ENCODE measurements around the gene ODAD2. TPM values are rescaled to one million over a fixed set of nuclear protein-coding genes. Genes with fewer than 3 reads are reported as not detected.

The ODAD2 gene
- total and polyA plus RNA-seq, 2 of the 8 experiments (the other 6 are each of a cell fraction or from before 2014, with no cell fraction given) = 0.95 to 4.3 TPM

DNA sequence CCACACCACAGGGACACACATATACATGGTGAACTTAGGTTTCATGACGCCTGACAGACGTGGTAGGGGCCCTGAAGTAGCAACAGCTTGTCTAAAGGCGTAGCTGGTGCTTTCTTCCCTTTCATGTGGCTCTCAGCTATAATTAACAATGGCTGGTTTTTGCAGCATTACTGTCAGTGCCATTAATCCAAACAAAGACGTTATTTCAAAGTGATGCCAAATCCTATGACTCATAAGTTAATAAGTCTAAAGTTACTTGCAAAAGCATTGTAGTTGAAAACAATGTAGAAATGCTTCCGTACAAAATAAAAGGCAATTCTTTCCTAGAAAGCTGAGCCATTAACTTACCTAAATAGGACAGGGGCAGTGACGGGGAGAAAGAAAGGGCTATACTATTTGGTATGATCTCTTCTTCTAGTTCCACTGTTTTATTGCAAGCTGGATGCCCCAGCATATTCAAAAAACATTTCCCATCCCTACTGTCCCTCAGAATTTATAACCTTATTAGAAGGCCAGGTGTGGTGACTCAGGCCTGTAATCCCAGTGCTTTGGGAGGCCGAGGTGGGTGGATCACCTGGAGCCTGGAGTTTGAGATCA lies 105.4 kb downstream of the ODAD2 start:
- FAIRE-seq = no peak
- Histone ChIP-seq H3K27ac (ENCODE audit: low read depth, low read length) (no peak overlapping the region), H2BK5ac (ENCODE audit: low read depth, low read length) (no peak overlapping the region), H3K4me1 (replicated peaks in 1 of 4; ENCODE audit: control insufficient read depth in 3 of 4, insufficient read depth in 4 of 4, low read length in 3 of 4) (no peaks in the 10 kb centered on the region), H3K18ac (ENCODE audit: extremely low read depth, low read length) (no peak overlapping the region), H3K9me3 (ENCODE audit: insufficient read depth in 2 of 2, low read depth in 1 of 2, low read length in 1 of 2) (no peaks in the 10 kb centered on the region), H2AFZ (ENCODE audit: low read length) (no peak overlapping the region), H3K14ac (ENCODE audit: insufficient read length) (no peak overlapping the region), H4K8ac (ENCODE audit: extremely low read depth, insufficient read depth, low read length) (no peak overlapping the region), H4K5ac (ENCODE audit: insufficient read length, low read depth, low read length) (no peak overlapping the region), H3K4ac (replicated peaks; ENCODE audit: insufficient read length, low read depth, low read length) (no peak overlapping the region), H4K91ac (replicated peaks; ENCODE audit: insufficient read length, low read length) (no peak overlapping the region), H3K23me2 (ENCODE audit: low read depth, low read length) (no peaks in the 10 kb centered on the region), H4K20me1 (replicated peaks in 1 of 2; ENCODE audit: control insufficient read depth in 1 of 2, insufficient read depth in 2 of 2, low read length in 2 of 2) (no peaks in the 10 kb centered on the region), H3K27me3 (replicated peaks in 1 of 4; ENCODE audit: control insufficient read depth in 3 of 4, extremely low read depth in 1 of 4, insufficient read depth in 3 of 4, low read length in 3 of 4) (no peaks in the 10 kb centered on the region), H3K23ac (ENCODE audit: insufficient read length) (no peak overlapping the region), H2BK12ac (ENCODE audit: low read depth, low read length) (no peak overlapping the region), H2AK5ac (ENCODE audit: low read depth, low read length) (no peak overlapping the region), H3K4me3 (ENCODE audit: extremely low read depth in 1 of 4, insufficient read depth in 2 of 4, low read depth in 3 of 4, low read length in 4 of 4) (no peak overlapping the region), H3K4me2 (ENCODE audit: insufficient read depth in 1 of 2, low read depth in 2 of 2, low read length in 2 of 2) (no peak overlapping the region), H3K56ac (replicated peaks; ENCODE audit: insufficient read length, low read depth, low read length) (no peak overlapping the region), H3K36me3 (ENCODE audit: control insufficient read depth in 2 of 4, insufficient read depth in 4 of 4, low read length in 3 of 4) (no peaks in the 10 kb centered on the region), H2BK15ac (ENCODE audit: low read length) (peak overlapping the region; percentile 85; the same call in 1 of the 2 replicates), H2BK120ac (replicated peaks; ENCODE audit: low read depth, low read length) (no peak overlapping the region), H2BK20ac (ENCODE audit: low read length) (no peak overlapping the region), H3K79me1 (ENCODE audit: low read depth, low read length) (no peaks in the 10 kb centered on the region), H3K79me2 (ENCODE audit: control insufficient read depth in 1 of 2, insufficient read depth in 2 of 2, low read length in 2 of 2) (no peaks in the 10 kb centered on the region), H3K9ac (replicated peaks in 1 of 4; ENCODE audit: extremely low read depth in 1 of 4, low read depth in 3 of 4, low read length in 3 of 4) (no peak overlapping the region)
- TF ChIP-seq EZH2 (IDR thresholded peaks at IDR 0.05; ENCODE audit: low read depth, low read length, severe bottlenecking) (no peak), BRCA1 (IDR thresholded peaks at IDR 0.05; ENCODE audit: low read depth, low read length) (no peak), KDM1A (IDR thresholded peaks at IDR 0.05; ENCODE audit: borderline replicate concordance, low read length) (no peak), TCF12 (IDR thresholded peaks at IDR 0.05; ENCODE audit: low read depth, low read length) (no peak), ASH2L (IDR thresholded peaks at IDR 0.05; ENCODE audit: low read length) (no peak), RXRA (IDR thresholded peaks at IDR 0.05; ENCODE audit: insufficient read depth, low read depth, low read length) (no peak), EGR1 (IDR thresholded peaks at IDR 0.05; ENCODE audit: borderline replicate concordance, low read depth, low read length) (no peak), CHD1 (IDR thresholded peaks at IDR 0.05; ENCODE audit: low read depth, low read length) (no peak)
- TF ChIP-seq, protein P1, sequence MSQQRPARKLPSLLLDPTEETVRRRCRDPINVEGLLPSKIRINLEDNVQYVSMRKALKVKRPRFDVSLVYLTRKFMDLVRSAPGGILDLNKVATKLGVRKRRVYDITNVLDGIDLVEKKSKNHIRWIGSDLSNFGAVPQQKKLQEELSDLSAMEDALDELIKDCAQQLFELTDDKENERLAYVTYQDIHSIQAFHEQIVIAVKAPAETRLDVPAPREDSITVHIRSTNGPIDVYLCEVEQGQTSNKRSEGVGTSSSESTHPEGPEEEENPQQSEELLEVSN (IDR thresholded peaks at IDR 0.05) = no peak
- TF ChIP-seq, protein P2, sequence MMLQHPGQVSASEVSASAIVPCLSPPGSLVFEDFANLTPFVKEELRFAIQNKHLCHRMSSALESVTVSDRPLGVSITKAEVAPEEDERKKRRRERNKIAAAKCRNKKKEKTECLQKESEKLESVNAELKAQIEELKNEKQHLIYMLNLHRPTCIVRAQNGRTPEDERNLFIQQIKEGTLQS (IDR thresholded peaks at IDR 0.05; ENCODE audit: insufficient read depth, low read depth, low read length) = no peak
- TF ChIP-seq, protein P3, sequence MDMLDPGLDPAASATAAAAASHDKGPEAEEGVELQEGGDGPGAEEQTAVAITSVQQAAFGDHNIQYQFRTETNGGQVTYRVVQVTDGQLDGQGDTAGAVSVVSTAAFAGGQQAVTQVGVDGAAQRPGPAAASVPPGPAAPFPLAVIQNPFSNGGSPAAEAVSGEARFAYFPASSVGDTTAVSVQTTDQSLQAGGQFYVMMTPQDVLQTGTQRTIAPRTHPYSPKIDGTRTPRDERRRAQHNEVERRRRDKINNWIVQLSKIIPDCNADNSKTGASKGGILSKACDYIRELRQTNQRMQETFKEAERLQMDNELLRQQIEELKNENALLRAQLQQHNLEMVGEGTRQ (IDR thresholded peaks at IDR 0.05; ENCODE audit: low read length) = no peak
- WGBS, 2 experiments (ENCODE audit: extremely low coverage in 1 of 2, insufficient coverage in 1 of 2, insufficient read length in 1 of 2, insufficient replicate concordance in 2 of 2, low coverage in 1 of 2, low lambda C conversion rate in 2 of 2, missing lambda C conversion rate in 1 of 2) = 89% methylated on average over 7 of the region's 7 CpGs; no CpG with 5 or more reads in 1 of the 2 experiments
- CTCF ChIA-PET (ENCODE audit: partially characterized antibody) = no interaction called here
- POLR2A ChIA-PET (ENCODE audit: partially characterized antibody) = no interaction called here
- no peak for DNase-seq (ENCODE audit: low read depth in 1 of 2, low spot score in 2 of 2)

All from H1 (cell line).